22Rv1 (cell line): ENCODE measurements around the gene FOXI1.

Experiments
- ZFX ChIP-seq: fragments of 450-650 bp; IDR thresholded peaks from 2 replicates; pipeline ENCODE4 v1.6.1; 2017; ENCODE audit warnings: antibody characterized with exemption, borderline replicate concordance
- TF ChIP-seq, protein P1 (sequence below): fragments of 450-650 bp; IDR thresholded peaks from 2 replicates; pipeline ENCODE4 v1.5.1; 2017; ENCODE audit warnings: mild to moderate bottlenecking

GRCh38 chr5:170076211-170076610, 29.5 kb upstream of the FOXI1 start:
- TF ChIP-seq, protein P1, sequence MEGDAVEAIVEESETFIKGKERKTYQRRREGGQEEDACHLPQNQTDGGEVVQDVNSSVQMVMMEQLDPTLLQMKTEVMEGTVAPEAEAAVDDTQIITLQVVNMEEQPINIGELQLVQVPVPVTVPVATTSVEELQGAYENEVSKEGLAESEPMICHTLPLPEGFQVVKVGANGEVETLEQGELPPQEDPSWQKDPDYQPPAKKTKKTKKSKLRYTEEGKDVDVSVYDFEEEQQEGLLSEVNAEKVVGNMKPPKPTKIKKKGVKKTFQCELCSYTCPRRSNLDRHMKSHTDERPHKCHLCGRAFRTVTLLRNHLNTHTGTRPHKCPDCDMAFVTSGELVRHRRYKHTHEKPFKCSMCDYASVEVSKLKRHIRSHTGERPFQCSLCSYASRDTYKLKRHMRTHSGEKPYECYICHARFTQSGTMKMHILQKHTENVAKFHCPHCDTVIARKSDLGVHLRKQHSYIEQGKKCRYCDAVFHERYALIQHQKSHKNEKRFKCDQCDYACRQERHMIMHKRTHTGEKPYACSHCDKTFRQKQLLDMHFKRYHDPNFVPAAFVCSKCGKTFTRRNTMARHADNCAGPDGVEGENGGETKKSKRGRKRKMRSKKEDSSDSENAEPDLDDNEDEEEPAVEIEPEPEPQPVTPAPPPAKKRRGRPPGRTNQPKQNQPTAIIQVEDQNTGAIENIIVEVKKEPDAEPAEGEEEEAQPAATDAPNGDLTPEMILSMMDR = no peak
- TF ChIP-seq ZFX = no peak
